GM19035 (cell line): ENCODE data around the gene CLCN7.

Experiments
- ATAC-seq: cut with Tn5 transposase; IDR thresholded peaks from one replicate; pipeline ENCODE4 v1.9.1; 2021; ENCODE audit not compliant: unreplicated experiment

The CLCN7 gene

GRCh38 chr16:1432388-1433262 lies 42.2 kb downstream of the CLCN7 start:
- ATAC-seq: no peak

GRCh38 chr16:1431497-1432270 lies 43.1 kb downstream of the CLCN7 start:
- no peak for ATAC-seq

- no peak for ATAC-seq
Measured at GRCh38 chr16:1430759-1431496, 43.9 kb downstream of the CLCN7 start, which contains the start of gene PERCC1. PERCC1 (plus strand) TSS chr16:1431078; CDS start chr16:1432594, 1,516 bp downstream.

GRCh38 chr16:1430214-1430758 lies 44.5 kb downstream of the CLCN7 start:
- no peak for ATAC-seq

- ATAC-seq: no peak
Measured at GRCh38 chr16:1429631-1430030, 45.2 kb downstream of the CLCN7 start.

GRCh38 chr16:1429012-1429411 lies 45.8 kb downstream of the CLCN7 start:
- no peak for ATAC-seq

- ATAC-seq: no peak
Measured at GRCh38 chr16:1428511-1428910, 46.3 kb downstream of the CLCN7 start.

GRCh38 chr16:1427473-1428461 lies 47.1 kb downstream of the CLCN7 start:
- no peak for ATAC-seq

GRCh38 chr16:1426734-1427471 lies 47.9 kb downstream of the CLCN7 start:
- ATAC-seq: no peak

- no peak for ATAC-seq
Measured at GRCh38 chr16:1425616-1426370, 49.0 kb downstream of the CLCN7 start.

GRCh38 chr16:1424028-1424427 lies 50.8 kb downstream of the CLCN7 start:
- ATAC-seq: no peak

- no peak for ATAC-seq
Measured at GRCh38 chr16:1422076-1422475, 52.8 kb downstream of the CLCN7 start.

- peak; percentile 10 for ATAC-seq
Measured at GRCh38 chr16:1420111-1420539, 54.7 kb downstream of the CLCN7 start.

- ATAC-seq: no peak
Measured at GRCh38 chr16:1416521-1416941, 58.3 kb downstream of the CLCN7 start.

GRCh38 chr16:1414532-1415260 lies 60.1 kb downstream of the CLCN7 start, which contains the start of gene UNKL:
UNKL (minus strand) TSS chr16:1414704; CDS start chr16:1414691, 13 bp downstream.
- peak; percentile 61 for ATAC-seq

GRCh38 chr16:1413684-1414531 lies 60.9 kb downstream of the CLCN7 start:
- ATAC-seq: peak; percentile 42

- ATAC-seq: no peak
Measured at GRCh38 chr16:1412847-1413246, 62.0 kb downstream of the CLCN7 start.
